GM12878 (cell line): ENCODE results near the gene RBMS1.

Experiments used
- ATF2 ChIP-seq: IDR thresholded peaks from 2 replicates; pipeline ENCODE4 v1.6.1; 2012; ENCODE audit warnings: low read length, inconsistent platforms
- CHD4 ChIP-seq: fragments of 200-600 bp; sonication (generic); IDR thresholded peaks from 2 replicates; pipeline ENCODE4 v1.6.1; 2016; ENCODE audit warnings: mild to moderate bottlenecking
- CTCF ChIP-seq, 3 experiments: IDR thresholded peaks in 2 of 3; conservative IDR thresholded peaks in 1 of 3; 2 replicates each; pipeline ENCODE4 v1.5.1; 2011; ENCODE audit warnings: low read depth in 3 of 3, low read length in 3 of 3, mild to moderate bottlenecking in 3 of 3, control low read depth in 2 of 3, moderate library complexity in 2 of 3, inconsistent platforms in 1 of 3, mixed read lengths in 1 of 3; ENCODE audit not compliant: control insufficient read depth in 2 of 3, insufficient read depth in 1 of 3; ENCODE audit errors: extremely low read depth in 1 of 3
- IRF3 ChIP-seq: fragments of 450-650 bp; IDR thresholded peaks from 2 replicates; pipeline ENCODE4 v1.6.1; 2014; ENCODE audit warnings: mild to moderate bottlenecking
- NR2C2 ChIP-seq: IDR thresholded peaks from 2 replicates; pipeline ENCODE4 v1.6.1; 2011; ENCODE audit warnings: borderline replicate concordance, low read depth; ENCODE audit not compliant: control insufficient read depth, insufficient read length
- PBX3 ChIP-seq: IDR thresholded peaks from 2 replicates; pipeline ENCODE4 v1.6.1; 2011; ENCODE audit warnings: mild to moderate bottlenecking, low read depth, low read length, moderate library complexity; ENCODE audit not compliant: insufficient replicate concordance
- POLR2A ChIP-seq: IDR thresholded peaks from 2 replicates; pipeline ENCODE4 v1.6.1; 2011; ENCODE audit warnings: low read depth, mild to moderate bottlenecking, low read length
- POLR2AphosphoS5 ChIP-seq: IDR thresholded peaks from 2 replicates; pipeline ENCODE4 v1.6.1; 2011; ENCODE audit warnings: mild to moderate bottlenecking, low read length, inconsistent platforms
- RAD21 ChIP-seq: IDR thresholded peaks from 2 replicates; pipeline ENCODE4 v1.6.1; 2011; ENCODE audit warnings: mild to moderate bottlenecking, low read depth, low read length, moderate library complexity; ENCODE audit not compliant: insufficient read depth
- TCF12 ChIP-seq: IDR thresholded peaks from 2 replicates; pipeline ENCODE4 v1.6.1; 2011; ENCODE audit warnings: low read depth, mild to moderate bottlenecking, low read length
- USF2 ChIP-seq: IDR thresholded peaks from 2 replicates; pipeline ENCODE4 v1.6.1; 2011; ENCODE audit warnings: low read depth, low read length, improper control_type of control experiment, borderline replicate concordance
- YBX1 ChIP-seq: fragments of 450-650 bp; IDR thresholded peaks from 2 replicates; pipeline ENCODE4 v1.6.1; 2016; ENCODE audit warnings: antibody characterized with exemption
- TF ChIP-seq, protein P1 (sequence below): IDR thresholded peaks from 2 replicates; pipeline ENCODE4 v1.6.1; 2011; ENCODE audit warnings: borderline replicate concordance, low read depth, mild to moderate bottlenecking, moderate library complexity, mixed read lengths, low read length; ENCODE audit not compliant: insufficient read depth; ENCODE audit errors: extremely low read length

DNA sequence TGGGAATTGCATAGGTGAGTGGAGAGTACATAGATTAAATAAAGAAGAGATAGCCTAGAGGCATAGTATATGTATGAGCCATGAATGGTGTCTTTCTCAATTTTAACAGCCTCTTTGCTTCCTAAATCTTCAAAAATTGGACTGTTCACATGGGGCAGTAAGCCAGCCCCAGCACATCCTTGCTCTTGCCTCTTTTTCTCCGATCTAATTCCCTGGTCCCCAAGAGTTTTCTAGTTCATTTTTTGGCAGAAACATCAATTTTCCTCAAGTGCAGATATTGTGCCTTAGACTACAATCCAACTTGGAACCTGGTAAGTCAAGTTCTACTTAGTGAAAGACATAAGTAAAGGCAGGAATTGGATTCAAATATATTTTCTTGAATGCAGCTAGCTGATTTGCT, 243.7 kb downstream of the RBMS1 start:
- TF ChIP-seq RAD21 (no peak), CTCF (IDR thresholded peaks at IDR 0.05 in 2 of 3, conservative IDR thresholded peaks at IDR 0.05 in 1 of 3; ENCODE audit: control insufficient read depth in 2 of 3, extremely low read depth in 1 of 3, insufficient read depth in 1 of 3, low read depth in 3 of 3, low read length in 3 of 3) (no peak), POLR2A (no peak), TCF12 (no peak), PBX3 (no peak), IRF3 (no peak), ATF2 (no peak), POLR2AphosphoS5 (no peak), USF2 (no peak), YBX1 (no peak), CHD4 (no peak), NR2C2 (no peak)
- TF ChIP-seq, protein P1, sequence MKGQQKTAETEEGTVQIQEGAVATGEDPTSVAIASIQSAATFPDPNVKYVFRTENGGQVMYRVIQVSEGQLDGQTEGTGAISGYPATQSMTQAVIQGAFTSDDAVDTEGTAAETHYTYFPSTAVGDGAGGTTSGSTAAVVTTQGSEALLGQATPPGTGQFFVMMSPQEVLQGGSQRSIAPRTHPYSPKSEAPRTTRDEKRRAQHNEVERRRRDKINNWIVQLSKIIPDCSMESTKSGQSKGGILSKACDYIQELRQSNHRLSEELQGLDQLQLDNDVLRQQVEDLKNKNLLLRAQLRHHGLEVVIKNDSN = no peak
